GM21447 (cell line): ENCODE data around the gene CDH9.
"Not testable (repeated sequence)": the region's sequence is repeated elsewhere in the genome, so short reads cannot be mapped to it uniquely, and the experiment has no call there.

Source experiments
- ATAC-seq: cut with Tn5 transposase; IDR thresholded peaks from one replicate; pipeline ENCODE4 v1.9.1; 2021; ENCODE audit not compliant: unreplicated experiment

CDH9 gene

DNA sequence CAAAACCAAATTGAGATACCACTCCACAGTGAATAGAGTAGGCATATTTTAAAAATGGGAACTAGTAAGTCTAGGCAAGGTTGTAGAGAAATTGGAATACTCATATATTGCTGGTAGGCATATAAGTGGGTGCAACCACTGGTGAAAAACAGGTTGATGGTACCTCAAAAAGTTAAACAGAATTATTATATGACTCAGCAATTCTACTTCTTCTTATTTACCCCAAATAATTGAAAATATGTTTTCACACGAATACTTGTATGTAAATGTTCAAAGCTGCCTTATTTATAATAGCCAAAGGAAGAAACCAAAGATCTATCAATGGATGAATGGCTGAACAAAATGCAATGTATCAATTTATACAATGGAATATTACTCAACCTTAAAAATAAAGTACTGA lies 79.1 kb downstream of the CDH9 start:
- ATAC-seq, result no peak

DNA sequence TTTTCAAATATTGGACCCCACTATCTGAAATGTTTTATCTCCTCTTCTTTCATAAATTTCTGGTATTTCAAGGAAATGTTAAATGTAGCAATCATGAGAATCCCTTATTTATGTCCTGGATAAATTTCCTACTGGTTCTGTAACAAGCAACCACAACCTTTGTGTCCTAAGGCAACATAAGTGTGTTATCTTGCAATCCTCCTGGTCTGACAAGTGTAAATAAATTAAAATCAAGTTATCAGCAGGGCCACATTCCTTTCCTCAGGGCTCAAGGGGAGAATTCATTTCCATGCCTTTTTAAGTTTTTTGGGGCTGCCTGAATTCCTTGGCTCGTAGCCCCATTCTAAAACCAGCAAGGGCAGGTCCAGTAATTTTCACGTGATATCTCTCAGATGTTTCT lies 83.2 kb downstream of the CDH9 start:
- ATAC-seq, result no peak

DNA sequence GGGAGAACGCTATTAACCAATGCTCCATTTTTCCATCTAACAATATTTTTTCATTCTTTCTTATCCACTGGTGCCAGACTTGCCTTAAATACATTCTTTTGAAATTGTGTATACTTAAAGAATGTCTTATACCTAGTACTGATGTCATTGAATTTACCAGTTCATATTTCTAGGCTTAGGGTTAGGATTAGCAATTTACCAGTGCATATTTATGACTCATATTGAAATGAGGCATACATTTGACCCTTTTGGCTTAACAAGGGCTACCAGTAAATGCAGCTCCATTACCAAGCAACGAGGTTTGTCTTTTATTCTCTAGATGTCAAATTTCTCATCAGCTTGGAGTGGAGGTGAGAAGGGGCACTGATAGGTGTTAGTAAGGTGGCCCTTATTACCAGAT lies 89.5 kb downstream of the CDH9 start:
- no peak for ATAC-seq

DNA sequence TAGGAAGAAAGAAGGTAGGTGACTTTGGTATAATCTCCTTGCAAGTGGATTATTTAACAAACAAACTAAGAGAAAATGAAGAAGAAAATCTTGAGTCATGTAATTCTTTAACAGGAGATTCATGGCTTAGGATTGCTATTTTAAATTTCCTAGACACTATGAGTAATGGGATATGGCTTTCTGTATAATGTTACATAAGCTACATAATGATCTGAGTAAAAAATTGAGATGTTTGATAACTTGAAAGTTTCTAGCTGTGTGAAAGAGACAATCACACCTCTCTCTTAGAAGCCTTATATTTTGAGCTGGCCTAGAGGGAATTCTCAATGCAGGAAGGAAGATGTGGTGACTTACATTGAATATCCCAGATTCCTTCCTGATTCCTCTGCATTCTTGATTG lies 92.5 kb downstream of the CDH9 start:
- ATAC-seq, result no peak

DNA sequence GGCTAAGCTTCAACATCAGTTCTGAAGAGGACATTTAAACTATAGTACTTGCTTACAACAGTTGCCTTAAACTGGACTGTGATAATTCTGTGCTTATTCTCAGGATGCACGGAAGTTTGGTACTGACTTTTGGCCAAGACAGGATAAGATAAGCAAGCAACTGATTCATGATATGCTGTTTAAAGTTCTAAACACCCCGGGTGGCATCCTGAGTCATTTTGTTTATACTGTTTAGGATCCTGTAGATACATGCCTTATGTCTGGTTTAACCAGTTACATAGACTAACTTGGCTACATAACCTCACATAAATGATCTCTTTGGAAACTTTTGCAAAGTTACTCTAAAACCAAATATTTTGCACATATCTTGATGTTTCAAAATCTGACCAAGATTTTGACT lies 95.9 kb downstream of the CDH9 start:
- ATAC-seq, result no peak

DNA sequence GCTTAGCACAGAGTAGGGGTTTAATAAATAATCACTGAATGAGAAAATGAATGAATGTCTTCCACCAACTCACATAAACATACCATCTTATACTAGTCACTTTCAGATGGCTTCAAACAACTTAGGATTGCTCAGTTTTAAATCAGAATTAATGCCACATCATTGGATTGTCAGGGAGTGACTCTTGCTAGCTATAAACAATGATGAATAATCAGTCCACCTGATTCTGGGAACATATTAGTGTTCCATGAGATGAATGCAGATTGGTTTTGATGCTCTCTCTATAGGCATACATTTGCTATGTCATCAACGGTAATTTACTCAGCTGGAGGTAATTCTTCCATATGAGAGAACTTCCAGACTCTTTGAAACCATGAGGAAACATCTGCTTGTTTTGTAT lies 97.4 kb downstream of the CDH9 start:
- ATAC-seq, result no peak

DNA sequence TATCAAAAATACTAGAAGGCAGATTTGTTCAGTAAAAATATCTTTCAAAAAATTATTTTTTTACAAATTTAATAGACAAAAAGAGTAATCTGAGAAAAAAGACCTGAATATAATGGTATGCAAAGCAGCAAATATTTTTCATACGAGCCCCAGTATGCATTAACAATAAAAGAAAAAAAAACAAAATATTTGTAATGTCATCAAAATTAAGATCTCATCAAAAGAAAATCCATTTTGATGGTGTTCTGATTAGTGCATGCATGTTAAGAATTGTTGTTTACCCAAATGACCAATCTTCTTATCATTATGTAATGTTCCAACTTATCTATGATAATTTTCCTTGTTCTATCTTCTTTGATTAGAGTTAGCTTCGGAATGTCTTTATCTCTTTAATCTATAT lies 106.1 kb downstream of the CDH9 start:
- no peak for ATAC-seq

DNA sequence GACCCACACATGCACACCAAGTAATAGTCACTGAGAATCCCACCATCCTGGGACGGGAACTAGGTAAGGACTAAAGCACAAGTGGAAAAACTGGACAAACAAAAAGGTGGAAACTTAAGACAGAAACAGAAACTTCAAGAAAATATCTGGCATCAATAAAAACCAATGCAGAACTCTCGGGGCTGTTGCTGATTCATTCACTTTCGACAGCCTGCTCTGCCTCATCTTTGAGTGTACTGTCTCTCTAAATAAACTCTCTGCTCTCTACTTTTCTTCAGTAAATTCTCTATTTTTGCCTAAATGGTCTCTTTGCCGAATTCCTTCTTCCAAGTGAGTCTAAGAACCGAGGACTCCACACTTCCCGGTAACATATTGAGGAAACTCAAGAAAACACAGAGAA lies 116.9 kb downstream of the CDH9 start:
- ATAC-seq, result no peak

DNA sequence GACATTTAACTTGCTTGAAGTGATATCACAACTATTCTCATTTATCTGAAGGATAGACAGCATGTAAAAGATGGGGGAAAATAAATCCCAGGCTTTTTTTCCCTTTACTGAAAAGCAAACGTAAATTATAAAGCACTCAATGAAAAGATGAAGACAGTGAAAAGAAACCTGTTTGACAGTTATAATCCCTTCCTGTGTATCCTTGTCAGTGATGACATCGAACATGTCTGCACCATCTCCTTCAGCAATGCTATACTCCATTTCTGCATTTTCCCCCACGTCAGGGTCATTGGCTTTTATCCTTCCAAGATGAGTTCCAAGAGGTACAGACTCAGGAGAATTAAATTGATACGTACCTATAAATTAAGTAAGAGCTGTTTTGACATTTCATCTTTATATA lies 134.9 kb downstream of the CDH9 start:
- ATAC-seq, result no peak

DNA sequence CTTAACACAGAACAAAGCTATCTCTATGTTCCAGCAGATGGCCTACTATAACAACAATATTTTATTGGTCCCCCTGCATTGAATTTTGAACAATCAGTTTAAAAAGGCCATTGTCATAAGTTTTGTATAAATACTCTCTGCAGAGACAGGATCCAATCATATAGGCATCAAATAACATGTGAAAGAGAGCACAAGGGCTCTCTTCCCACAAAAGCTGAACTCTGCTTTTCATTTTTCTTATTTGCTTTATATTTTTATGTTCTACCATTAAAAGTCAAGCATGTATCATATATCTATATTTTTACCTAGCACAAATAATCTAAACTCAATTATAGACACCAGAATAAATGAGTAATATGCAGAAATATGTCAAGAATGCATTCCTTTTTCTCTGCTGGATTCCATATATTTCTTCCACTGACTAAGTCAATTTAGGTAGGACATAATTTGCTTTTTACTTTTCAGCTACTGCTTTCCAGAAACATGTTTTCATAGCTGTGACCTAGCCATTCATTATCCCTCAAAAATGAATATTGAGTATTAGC lies 143.6 kb downstream of the CDH9 start:
- no peak for ATAC-seq

DNA sequence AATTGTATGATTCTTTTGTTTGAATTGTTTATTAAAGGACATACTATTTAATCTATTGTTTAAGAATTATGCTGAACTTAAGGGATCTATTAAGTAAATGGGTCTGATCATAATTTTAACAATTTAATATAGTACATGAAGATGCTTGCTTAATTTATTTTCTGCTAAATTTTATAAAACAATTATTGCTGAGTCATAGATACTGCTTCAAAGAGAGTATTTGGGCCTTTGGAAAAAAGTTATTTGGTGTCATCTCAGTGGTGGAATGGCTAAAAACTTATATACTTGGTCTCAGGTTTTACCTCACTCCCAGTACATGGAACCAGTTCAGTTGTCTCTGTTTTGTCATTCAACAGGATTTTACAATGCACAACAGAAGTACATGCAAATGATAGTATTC lies 145.3 kb downstream of the CDH9 start:
- no peak for ATAC-seq

DNA sequence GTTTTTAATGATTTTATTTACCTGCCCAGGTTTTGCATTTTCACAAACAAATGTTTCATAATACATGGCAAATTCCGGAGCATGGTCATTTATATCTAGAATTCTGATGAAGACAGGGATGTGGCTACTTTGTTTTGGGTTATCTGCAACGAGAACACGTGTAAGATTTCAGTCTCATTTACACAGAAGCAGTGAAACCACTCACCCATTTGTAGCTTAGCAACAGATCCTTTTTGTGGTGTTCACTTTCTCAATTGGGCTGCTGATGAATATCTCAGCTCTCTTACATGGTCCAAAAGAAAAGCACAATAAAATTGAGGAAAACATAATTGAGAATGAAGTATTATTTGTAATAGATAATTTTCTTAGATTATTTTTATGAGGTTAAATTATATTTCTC lies 148.6 kb downstream of the CDH9 start:
- ATAC-seq, result no peak

DNA sequence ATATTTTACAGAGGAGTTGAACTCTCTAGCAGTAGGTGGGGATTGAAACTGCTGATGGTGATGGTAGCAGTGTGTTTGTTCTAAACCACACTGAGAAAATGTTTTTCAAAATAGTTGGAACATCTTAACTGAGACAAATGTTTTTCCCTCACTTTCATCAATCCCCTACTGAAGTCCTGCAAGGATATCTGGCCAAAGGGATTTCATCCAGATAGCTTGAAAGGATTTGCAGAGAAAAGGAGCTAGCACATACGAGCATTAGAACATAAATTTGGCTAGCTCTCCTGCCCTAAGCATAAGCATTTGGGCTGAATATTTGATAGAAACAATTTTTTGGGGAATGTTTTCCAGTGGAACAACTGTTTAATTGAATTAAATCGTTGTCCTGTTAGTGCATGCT lies 153.9 kb downstream of the CDH9 start:
- no peak for ATAC-seq

DNA sequence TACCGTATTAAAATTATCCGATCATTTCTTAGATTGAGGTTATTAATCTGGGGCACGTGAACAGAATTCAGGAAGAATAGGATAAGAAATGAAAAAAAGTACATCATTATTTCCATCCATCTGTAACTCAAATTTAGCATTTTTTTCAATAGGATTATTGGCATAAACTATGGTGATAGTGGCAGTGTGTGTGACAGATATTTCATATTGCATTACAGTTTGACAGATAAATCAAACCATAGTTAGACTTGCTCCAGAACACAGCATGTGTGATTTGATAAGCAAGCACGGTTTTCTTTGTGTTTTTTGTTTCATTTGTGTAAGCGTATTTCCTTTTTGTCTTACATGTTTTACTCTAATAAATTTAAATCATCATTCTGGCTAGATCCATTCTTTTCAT lies 155.0 kb downstream of the CDH9 start:
- no peak for ATAC-seq

DNA sequence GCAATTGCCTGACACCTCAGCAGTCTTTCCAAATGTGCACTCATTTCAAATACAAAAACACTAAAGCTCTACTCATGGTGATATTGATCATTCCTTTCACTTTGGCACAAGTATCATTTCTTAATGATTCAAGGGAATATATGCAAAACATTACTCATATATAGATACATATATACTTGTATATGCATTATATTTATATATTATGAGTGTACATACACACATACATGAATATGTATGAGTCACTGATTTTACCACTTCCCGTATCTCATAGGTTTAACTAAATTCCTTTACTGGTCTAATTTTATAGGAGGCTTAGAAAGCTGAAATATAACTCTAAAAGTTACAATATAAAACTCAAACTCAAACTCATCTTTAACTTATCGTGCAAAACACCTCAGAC lies 156.5 kb downstream of the CDH9 start:
- ATAC-seq, result no peak

DNA sequence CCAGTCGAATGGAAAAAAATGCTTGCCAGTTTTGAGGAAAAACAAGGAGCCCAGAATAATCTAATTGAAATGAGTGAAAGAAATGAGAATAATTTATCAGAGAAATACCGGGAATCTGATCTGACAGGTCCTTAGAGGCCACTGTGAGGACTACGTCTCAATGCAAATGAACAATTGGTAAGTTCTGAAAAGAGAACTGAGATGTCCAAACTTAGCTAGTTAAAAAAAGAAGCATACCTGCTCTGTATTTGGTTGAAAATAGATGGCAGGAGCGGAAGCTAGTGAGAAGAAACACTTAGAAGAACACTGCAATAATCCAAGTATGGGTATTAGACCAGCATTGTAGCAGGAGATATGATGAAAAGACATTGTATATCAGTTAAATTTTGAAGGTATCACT lies 161.2 kb downstream of the CDH9 start:
- no peak for ATAC-seq

DNA sequence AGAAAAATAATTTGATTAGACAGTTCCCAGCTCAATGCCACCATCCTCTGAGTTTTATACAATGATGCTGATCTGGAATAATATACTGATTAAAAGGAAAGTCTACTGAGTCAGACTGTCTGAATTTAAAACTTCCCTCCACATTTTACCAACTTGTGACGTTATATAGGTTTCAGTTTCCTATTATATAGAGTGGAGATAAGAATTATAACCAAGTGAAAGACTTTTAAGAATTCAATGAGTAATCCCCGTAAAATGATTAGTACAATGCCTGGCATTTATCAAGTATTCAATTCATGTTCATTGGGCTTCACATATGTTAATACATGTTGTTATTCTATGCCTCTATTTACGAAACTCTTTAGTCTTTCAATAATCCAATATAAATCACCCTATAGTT lies 166.0 kb downstream of the CDH9 start:
- no peak for ATAC-seq

DNA sequence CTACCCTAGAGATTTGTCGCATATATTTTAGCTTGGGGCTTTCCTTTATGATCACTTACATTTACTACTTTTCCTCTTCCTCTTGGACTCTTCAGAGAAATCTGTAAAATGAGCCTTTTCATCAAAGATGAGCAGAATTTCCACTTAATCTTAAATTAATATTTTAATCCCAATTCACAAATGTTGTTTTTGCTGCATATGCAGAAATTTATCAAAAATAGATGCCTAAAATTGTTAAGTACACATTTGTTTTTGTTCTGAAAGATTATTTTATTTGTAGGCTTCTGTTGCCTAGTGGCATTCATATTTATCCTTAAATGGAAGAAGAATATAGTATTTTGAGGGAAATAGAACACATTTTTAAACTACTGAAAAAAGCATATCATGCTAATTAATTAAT lies 168.6 kb downstream of the CDH9 start:
- no peak for ATAC-seq

DNA sequence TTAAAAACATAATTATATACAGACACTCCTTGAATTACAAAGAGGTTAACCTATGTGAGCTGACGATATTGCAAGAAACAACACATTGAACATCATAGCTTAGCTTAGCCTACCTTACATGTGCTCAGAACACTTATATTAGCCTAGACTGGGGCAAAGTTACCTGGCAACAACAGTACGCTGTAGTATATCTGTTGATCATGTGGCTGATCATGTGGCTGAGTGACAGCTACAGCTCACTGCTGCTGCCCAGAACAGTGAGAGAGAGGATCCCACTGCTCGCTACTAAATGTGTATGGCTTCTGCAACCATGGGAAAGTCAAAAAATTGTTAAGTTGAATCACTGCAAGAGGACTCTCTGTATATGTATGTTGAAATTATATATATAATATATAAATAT lies 169.9 kb downstream of the CDH9 start:
- ATAC-seq, result no peak

DNA sequence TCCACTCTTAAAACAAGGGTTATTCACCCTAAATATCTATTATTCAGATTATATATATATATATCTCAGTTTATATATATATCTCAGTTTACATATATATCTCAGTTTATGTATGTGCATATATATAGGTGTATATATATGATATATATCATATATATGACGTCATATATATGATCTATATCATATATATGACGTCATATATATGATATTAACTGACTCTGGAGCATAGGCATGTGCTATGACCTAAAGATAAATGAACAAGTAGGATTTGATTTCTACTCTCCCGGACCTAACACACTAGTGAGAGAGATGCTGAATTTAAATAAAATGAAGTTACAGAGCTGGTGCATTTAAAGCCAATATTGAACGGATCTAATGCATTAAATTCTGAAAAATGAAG lies 174.3 kb downstream of the CDH9 start:
- no peak for ATAC-seq

DNA sequence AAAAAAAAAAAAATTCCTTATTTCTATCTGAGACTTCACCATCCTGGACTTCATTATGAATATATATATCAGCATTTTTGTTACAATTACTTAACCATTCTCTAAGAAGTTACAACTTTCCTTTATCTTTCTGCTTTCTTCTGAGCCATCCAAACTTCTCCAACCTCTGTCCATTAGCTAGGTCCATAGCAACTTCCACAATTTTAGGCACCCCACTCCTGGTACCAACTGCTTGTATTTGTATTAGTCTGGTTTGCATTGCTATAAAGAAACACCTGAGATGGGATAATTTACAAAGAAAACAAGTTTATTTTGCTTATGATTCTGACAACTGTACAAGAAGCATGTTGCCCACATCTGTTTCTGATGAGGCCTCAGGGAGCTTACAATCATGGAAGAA lies 182.1 kb downstream of the CDH9 start:
- ATAC-seq, result no peak

DNA sequence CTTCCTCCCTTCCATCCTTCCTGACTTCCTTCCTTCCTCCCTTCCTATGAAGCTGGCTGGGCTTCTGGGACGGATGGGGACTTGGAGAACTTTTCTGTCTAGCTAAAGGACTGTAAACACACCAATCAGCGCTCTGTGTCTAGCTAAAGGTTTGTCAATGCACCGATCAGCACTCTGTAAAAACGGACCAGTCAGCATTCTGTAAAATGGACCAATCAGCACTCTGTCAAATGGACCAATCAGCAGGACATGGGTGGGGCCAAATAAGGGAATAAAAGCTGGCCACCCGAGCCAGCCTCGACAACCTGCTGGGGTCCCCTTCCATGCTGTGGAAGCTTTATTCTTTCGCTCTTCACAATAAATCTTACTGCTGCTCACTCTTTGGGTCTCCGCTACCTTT lies 185.9 kb downstream of the CDH9 start:
- ATAC-seq, result not testable (repeated sequence)

DNA sequence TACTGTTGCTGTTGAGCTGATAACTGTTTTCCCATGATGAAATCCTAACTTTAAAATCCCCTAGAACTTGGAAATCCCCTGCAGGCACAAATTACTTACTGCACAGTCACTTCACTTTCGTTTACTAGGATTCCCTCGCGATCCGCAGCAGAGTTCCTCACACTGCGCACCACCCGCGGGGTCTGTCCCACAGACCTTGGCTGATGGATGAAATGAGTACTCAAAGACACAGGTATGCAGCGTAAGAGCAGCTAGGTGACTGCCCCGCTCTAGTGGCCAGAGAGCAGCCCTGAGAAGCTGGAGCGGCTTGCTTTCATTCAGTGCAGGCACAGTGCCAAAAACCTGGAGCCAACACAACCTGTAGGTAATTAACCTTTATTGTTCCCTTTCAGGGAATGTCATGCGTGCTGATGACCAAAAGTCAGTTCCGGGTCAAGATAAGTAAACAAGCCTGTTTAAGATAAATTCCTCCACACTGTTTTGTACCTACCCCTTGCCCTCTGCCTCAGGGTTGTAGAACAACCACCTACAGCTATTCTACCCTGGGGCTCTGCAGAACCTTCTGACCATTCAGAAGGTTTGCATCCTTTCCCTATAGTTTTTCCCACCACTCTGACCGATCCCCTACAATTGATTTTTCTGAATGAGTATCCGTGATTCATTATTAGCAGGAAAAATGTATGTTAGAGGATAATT lies 191.2 kb downstream of the CDH9 start:
- ATAC-seq, result no peak
